GM23338 (cell line): ENCODE measurements around the gene ZDHHC9. TPM values are rescaled to one million over a fixed set of nuclear protein-coding genes. Genes with fewer than 3 reads are reported as not detected.

Source experiments
- ATAC-seq: fragments of 200-7000 bp; cut with Tn5 transposase; 3 replicates; pipeline ENCODE4 v1.9.1; 2020
- DNase-seq: peaks from one replicate; pipeline ENCODE4 v3.0.0-alpha.2; 2015; ENCODE audit warnings: low spot score
- H2AFZ ChIP-seq: fragments of 200-600 bp; sonication (generic); 2 replicates; pipeline ENCODE4 v1.8.0; 2016; ENCODE audit warnings: antibody characterized with exemption, mild to moderate bottlenecking, moderate library complexity
- H3F3A ChIP-seq: fragments of 200-600 bp; sonication (generic); replicated peaks from 2 replicates; pipeline ENCODE4 v1.8.0; 2017; ENCODE audit warnings: antibody characterized with exemption, mixed run types, low read depth
- H3K27ac ChIP-seq: fragments of 200-600 bp; sonication (generic); 2 replicates; pipeline ENCODE4 v1.6.1; 2016; ENCODE audit warnings: low read depth
- H3K27me3 ChIP-seq: fragments of 200-600 bp; sonication (generic); 2 replicates; pipeline ENCODE4 v1.8.0; 2016; ENCODE audit warnings: mild to moderate bottlenecking, mixed run types, moderate library complexity; ENCODE audit not compliant: insufficient read depth
- H3K36me3 ChIP-seq: fragments of 200-600 bp; sonication (generic); 2 replicates; pipeline ENCODE4 v1.8.0; 2016; ENCODE audit warnings: mild to moderate bottlenecking; ENCODE audit not compliant: insufficient read depth
- H3K4me1 ChIP-seq: fragments of 200-600 bp; sonication (generic); 2 replicates; pipeline ENCODE4 v1.8.0; 2016; ENCODE audit warnings: mild to moderate bottlenecking, moderate library complexity; ENCODE audit not compliant: insufficient read depth
- H3K4me2 ChIP-seq: fragments of 200-600 bp; sonication (generic); 2 replicates; pipeline ENCODE4 v1.7.1; 2017; ENCODE audit warnings: mixed run types
- H3K4me3 ChIP-seq: fragments of 200-600 bp; sonication (generic); 2 replicates; pipeline ENCODE4 v1.6.1; 2016; ENCODE audit warnings: mixed run types
- H3K79me2 ChIP-seq: fragments of 200-600 bp; sonication (generic); replicated peaks from 2 replicates; pipeline ENCODE4 v1.8.0; 2017; ENCODE audit warnings: mild to moderate bottlenecking; ENCODE audit not compliant: insufficient read depth
- H3K9me2 ChIP-seq: fragments of 200-600 bp; sonication (generic); 2 replicates; pipeline ENCODE4 v1.8.0; 2017; ENCODE audit not compliant: insufficient read depth
- H4K20me1 ChIP-seq: fragments of 200-600 bp; sonication (generic); replicated peaks from 2 replicates; pipeline ENCODE4 v1.8.0; 2017; ENCODE audit warnings: mild to moderate bottlenecking; ENCODE audit not compliant: insufficient read depth
- H3K27ac Mint-ChIP-seq: 2 replicates; pipeline ENCODE4 v1.8.0; 2020; ENCODE audit warnings: inconsistent platforms, mild to moderate bottlenecking, moderate library complexity, mixed read lengths
- H3K27me3 Mint-ChIP-seq: 3 replicates; pipeline ENCODE4 v1.8.0; 2022; ENCODE audit warnings: low read depth, mild to moderate bottlenecking, moderate library complexity, mixed read lengths, inconsistent platforms; ENCODE audit not compliant: insufficient read depth, poor library complexity
- H3K36me3 Mint-ChIP-seq: 3 replicates; pipeline ENCODE4 v1.8.0; 2021; ENCODE audit warnings: low read depth, mild to moderate bottlenecking, inconsistent platforms, moderate library complexity, mixed read lengths
- H3K4me1 Mint-ChIP-seq: 3 replicates; pipeline ENCODE4 v1.8.0; 2020; ENCODE audit warnings: mild to moderate bottlenecking, inconsistent platforms, mixed read lengths
- H3K4me3 Mint-ChIP-seq: 3 replicates; pipeline ENCODE4 v1.8.0; 2021; ENCODE audit warnings: moderate library complexity, mild to moderate bottlenecking, inconsistent platforms, mixed read lengths
- H3K9me3 Mint-ChIP-seq: 3 replicates; pipeline ENCODE4 v1.8.0; 2020; ENCODE audit warnings: moderate library complexity, mild to moderate bottlenecking, inconsistent platforms, mixed read lengths
- CREB1 ChIP-seq: fragments of 250-450 bp; sonication (Bioruptor Pico); IDR thresholded peaks from 2 replicates; pipeline ENCODE4 v1.5.0; 2020; ENCODE audit warnings: low read depth, mild to moderate bottlenecking, moderate library complexity
- CTCF ChIP-seq, 2 experiments: fragments of 200-600 bp in 1 of 2; sonication (generic) in 1 of 2; conservative IDR thresholded peaks; 2 replicates each; pipeline versions ENCODE4 v1.5.1 to v1.6.1; 2016 to 2017; ENCODE audit warnings: antibody characterized with exemption in 2 of 2, low read depth in 2 of 2, mild to moderate bottlenecking in 2 of 2, moderate library complexity in 1 of 2
- ETS1 ChIP-seq: IDR thresholded peaks from 2 replicates; pipeline ENCODE4 v1.6.1; 2016; ENCODE audit warnings: antibody characterized with exemption
- EZH2 ChIP-seq: fragments of 200-600 bp; sonication (generic); IDR thresholded peaks from one replicate; pipeline ENCODE4 v1.8.0; 2017; ENCODE audit warnings: antibody characterized with exemption, mild to moderate bottlenecking, low read depth; ENCODE audit not compliant: unreplicated experiment
- JUNB ChIP-seq: IDR thresholded peaks from one replicate; pipeline ENCODE4 v1.6.1; 2016; ENCODE audit warnings: antibody characterized with exemption; ENCODE audit not compliant: unreplicated experiment
- NANOG ChIP-seq: IDR thresholded peaks from 2 replicates; pipeline ENCODE4 v1.6.1; 2016; ENCODE audit warnings: antibody characterized with exemption, borderline replicate concordance
- STAT1 ChIP-seq: IDR thresholded peaks from one replicate; pipeline ENCODE4 v1.6.1; 2016; ENCODE audit warnings: antibody characterized with exemption; ENCODE audit not compliant: unreplicated experiment
- ZNF331 ChIP-seq: fragments of 250-450 bp; sonication (Bioruptor Pico); IDR thresholded peaks from 2 replicates; pipeline ENCODE4 v1.5.0; 2020; ENCODE audit warnings: low read depth, mild to moderate bottlenecking, moderate library complexity
- polyA plus RNA-seq: library from polyadenylated mRNA; unstranded; fragments of >200 nt; fragmentation: Nextera tagmentation; extraction: Ambion mirVana; gene quantifications from 2 replicates; pipeline ENCODE4 v1.2.1, GENCODE V29; 2016
- total RNA-seq: library from RNA; depleted of rRNA; stranded (reverse); fragments of >200 nt; shearing (Covaris generic); gene quantifications from 2 replicates; pipeline ENCODE4 v1.2.3, GENCODE V29; 2014
- TF ChIP-seq, protein P1 (sequence below): IDR thresholded peaks from one replicate; pipeline ENCODE4 v1.6.1; 2018; ENCODE audit warnings: antibody characterized with exemption; ENCODE audit not compliant: unreplicated experiment

Gene ZDHHC9
- total and polyA plus RNA-seq, 2 experiments from 2014 or later: 14.2 to 17.6 TPM

- ATAC-seq (no peak), DNase-seq (no peak)
- H3K4me1 ChIP-seq: no peaks in the 10 kb centered on the region
- H4K20me1 ChIP-seq: no peaks in the 10 kb centered on the region
- no peaks in the 10 kb centered on the region for H3K36me3 ChIP-seq
- no peaks in the 10 kb centered on the region for H3F3A ChIP-seq
- no peak overlapping the region for H3K4me2 ChIP-seq
- H3K9me2 ChIP-seq: no peaks in the 10 kb centered on the region
- Mint-ChIP-seq H3K4me1 (peaks cover 3% of the 10 kb centered on the region; the same call in 1 of the 3 replicates), H3K27me3 (no peaks in the 10 kb centered on the region), H3K27ac (no peak overlapping the region), H3K4me3 (no peak overlapping the region), H3K9me3 (peaks cover 12% of the 10 kb centered on the region; the same call in 2 of the 3 replicates), H3K36me3 (no peaks in the 10 kb centered on the region)
- TF ChIP-seq JUNB: no peak
- 0 out of 2 replicates have a peak, but pooled peaks have one; percentile 17 for TF ChIP-seq NANOG
- H3K27ac ChIP-seq: no peak overlapping the region
- H2AFZ ChIP-seq: no peak overlapping the region
- H3K4me3 ChIP-seq: no peak overlapping the region
- no peaks in the 10 kb centered on the region for H3K27me3 ChIP-seq
- H3K79me2 ChIP-seq: no peaks in the 10 kb centered on the region
These were observed 33.2 kb upstream of the ZDHHC9 start for GRCh38 chrX:129876771-129877305.

- H3K27ac Mint-ChIP-seq: no peak overlapping the region
- TF ChIP-seq STAT1 (no peak), CREB1 (CRISPR knock-in tag) (no peak), CTCF (conservative IDR thresholded peaks at IDR 0.05; ENCODE audit: low read depth in 2 of 2) (no peak)
These were observed 32.0 kb upstream of the ZDHHC9 start for GRCh38 chrX:129875669-129876068.

DNA sequence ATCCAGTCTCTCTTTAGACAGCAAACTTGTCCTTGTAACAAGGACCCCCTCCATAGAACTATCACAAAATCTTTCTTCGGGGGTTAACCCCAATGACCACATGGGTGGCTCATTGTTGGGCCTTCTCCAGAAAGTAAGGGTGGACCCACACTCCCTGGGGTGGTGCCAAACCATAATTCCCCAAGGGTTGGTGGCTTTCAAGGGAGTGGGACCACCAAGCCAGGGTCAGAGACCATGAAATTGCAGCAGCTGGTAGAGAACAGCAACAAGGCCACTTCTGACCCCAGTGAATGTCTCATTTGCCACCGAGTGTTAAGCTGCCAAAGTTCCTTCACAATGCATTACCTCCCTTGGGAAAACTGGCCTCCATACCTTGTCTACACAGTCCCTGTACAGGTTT, 28.8 kb upstream of the ZDHHC9 start:
- Histone ChIP-seq H3K4me2 (no peak overlapping the region), H3K4me1 (no peaks in the 10 kb centered on the region), H2AFZ (no peak overlapping the region), H3K27ac (no peak overlapping the region), H3K27me3 (no peaks in the 10 kb centered on the region), H3K9me2 (no peaks in the 10 kb centered on the region), H3K4me3 (no peak overlapping the region), H4K20me1 (no peaks in the 10 kb centered on the region), H3K79me2 (no peaks in the 10 kb centered on the region), H3F3A (no peaks in the 10 kb centered on the region), H3K36me3 (no peaks in the 10 kb centered on the region)
- Mint-ChIP-seq H3K4me3 (no peak overlapping the region), H3K36me3 (no peaks in the 10 kb centered on the region), H3K27me3 (no peaks in the 10 kb centered on the region), H3K9me3 (peaks cover 12% of the 10 kb centered on the region; the same call in 2 of the 3 replicates), H3K27ac (no peak overlapping the region), H3K4me1 (peaks cover 3% of the 10 kb centered on the region; the same call in 1 of the 3 replicates)
- ATAC-seq (no peak), DNase-seq (no peak)
- TF ChIP-seq EZH2 (no peak), ETS1 (no peak), JUNB (no peak), STAT1 (no peak), CREB1 (CRISPR knock-in tag) (no peak), CTCF (conservative IDR thresholded peaks at IDR 0.05; ENCODE audit: low read depth in 2 of 2) (no peak), ZNF331 (CRISPR knock-in tag) (no peak)
- TF ChIP-seq, protein P1, sequence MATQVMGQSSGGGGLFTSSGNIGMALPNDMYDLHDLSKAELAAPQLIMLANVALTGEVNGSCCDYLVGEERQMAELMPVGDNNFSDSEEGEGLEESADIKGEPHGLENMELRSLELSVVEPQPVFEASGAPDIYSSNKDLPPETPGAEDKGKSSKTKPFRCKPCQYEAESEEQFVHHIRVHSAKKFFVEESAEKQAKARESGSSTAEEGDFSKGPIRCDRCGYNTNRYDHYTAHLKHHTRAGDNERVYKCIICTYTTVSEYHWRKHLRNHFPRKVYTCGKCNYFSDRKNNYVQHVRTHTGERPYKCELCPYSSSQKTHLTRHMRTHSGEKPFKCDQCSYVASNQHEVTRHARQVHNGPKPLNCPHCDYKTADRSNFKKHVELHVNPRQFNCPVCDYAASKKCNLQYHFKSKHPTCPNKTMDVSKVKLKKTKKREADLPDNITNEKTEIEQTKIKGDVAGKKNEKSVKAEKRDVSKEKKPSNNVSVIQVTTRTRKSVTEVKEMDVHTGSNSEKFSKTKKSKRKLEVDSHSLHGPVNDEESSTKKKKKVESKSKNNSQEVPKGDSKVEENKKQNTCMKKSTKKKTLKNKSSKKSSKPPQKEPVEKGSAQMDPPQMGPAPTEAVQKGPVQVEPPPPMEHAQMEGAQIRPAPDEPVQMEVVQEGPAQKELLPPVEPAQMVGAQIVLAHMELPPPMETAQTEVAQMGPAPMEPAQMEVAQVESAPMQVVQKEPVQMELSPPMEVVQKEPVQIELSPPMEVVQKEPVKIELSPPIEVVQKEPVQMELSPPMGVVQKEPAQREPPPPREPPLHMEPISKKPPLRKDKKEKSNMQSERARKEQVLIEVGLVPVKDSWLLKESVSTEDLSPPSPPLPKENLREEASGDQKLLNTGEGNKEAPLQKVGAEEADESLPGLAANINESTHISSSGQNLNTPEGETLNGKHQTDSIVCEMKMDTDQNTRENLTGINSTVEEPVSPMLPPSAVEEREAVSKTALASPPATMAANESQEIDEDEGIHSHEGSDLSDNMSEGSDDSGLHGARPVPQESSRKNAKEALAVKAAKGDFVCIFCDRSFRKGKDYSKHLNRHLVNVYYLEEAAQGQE: no peak

More at GRCh38 chrX:129875669-129876068, 32.0 kb upstream of the ZDHHC9 start:
- Histone ChIP-seq H3K4me1 (no peaks in the 10 kb centered on the region), H3K4me3 (no peak overlapping the region), H3K79me2 (no peaks in the 10 kb centered on the region), H4K20me1 (no peaks in the 10 kb centered on the region), H3K27me3 (no peaks in the 10 kb centered on the region), H3K27ac (no peak overlapping the region), H3K4me2 (no peak overlapping the region), H3K9me2 (no peaks in the 10 kb centered on the region), H3F3A (no peaks in the 10 kb centered on the region), H2AFZ (no peak overlapping the region), H3K36me3 (no peaks in the 10 kb centered on the region)
- Mint-ChIP-seq H3K27me3 (no peaks in the 10 kb centered on the region), H3K4me1 (peaks cover 3% of the 10 kb centered on the region; the same call in 1 of the 3 replicates), H3K36me3 (no peaks in the 10 kb centered on the region), H3K4me3 (no peak overlapping the region), H3K9me3 (peaks cover 12% of the 10 kb centered on the region; the same call in 2 of the 3 replicates)
- no peak for ATAC-seq
- no peak for DNase-seq
